GM12865 (cell line): Measurements from ENCODE around the gene LRRC4C.
"Not testable (repeated sequence)": the region's sequence is repeated elsewhere in the genome, so short reads cannot be mapped to it uniquely, and the experiment has no call there.

Experiments used
- DNase-seq: peaks from one replicate; pipeline ENCODE4 v3.0.0; 2010; ENCODE audit warnings: low read depth
- H3K4me3 ChIP-seq: 2 replicates; pipeline ENCODE4 v1.5.1; 2011; ENCODE audit warnings: mild to moderate bottlenecking, low read depth, low read length, control low read depth
- CTCF ChIP-seq: IDR thresholded peaks from 2 replicates; pipeline ENCODE4 v1.5.1; 2011; ENCODE audit warnings: low read length, control low read depth, low read depth, inconsistent platforms; ENCODE audit not compliant: insufficient read depth; ENCODE audit errors: missing control alignments

Gene LRRC4C

GRCh38 chr11:41045266-41045665 lies 414.2 kb downstream of the LRRC4C start:
- TF ChIP-seq CTCF: no peak
- H3K4me3 ChIP-seq: no peak overlapping the region
- no peak for DNase-seq

GRCh38 chr11:41044747-41045146 lies 414.7 kb downstream of the LRRC4C start:
- no peak for DNase-seq
- no peak for TF ChIP-seq CTCF
- no peak overlapping the region for H3K4me3 ChIP-seq

- TF ChIP-seq CTCF: no peak
- H3K4me3 ChIP-seq: no peak overlapping the region
- no peak for DNase-seq
These were observed 416.8 kb downstream of the LRRC4C start for GRCh38 chr11:41042688-41043087.

GRCh38 chr11:41040474-41040873 lies 419.0 kb downstream of the LRRC4C start:
- DNase-seq: peak; percentile 24
- TF ChIP-seq CTCF: no peak
- no peak overlapping the region for H3K4me3 ChIP-seq

- DNase-seq: peak; percentile 35
- TF ChIP-seq CTCF: no peak
- H3K4me3 ChIP-seq: no peak overlapping the region
These were observed 419.9 kb downstream of the LRRC4C start for GRCh38 chr11:41039592-41039991.

GRCh38 chr11:41031551-41032060 lies 427.8 kb downstream of the LRRC4C start:
- TF ChIP-seq CTCF: no peak
- no peak overlapping the region for H3K4me3 ChIP-seq
- no peak for DNase-seq

- no peak for TF ChIP-seq CTCF
- H3K4me3 ChIP-seq: no peak overlapping the region
- DNase-seq: no peak
These were observed 439.2 kb downstream of the LRRC4C start for GRCh38 chr11:41020259-41020658.

GRCh38 chr11:41019666-41020065 lies 439.8 kb downstream of the LRRC4C start:
- DNase-seq, H3K4me3 ChIP-seq: not testable (repeated sequence)
